IMR-90 (cell line): Measurements from ENCODE around the gene DIAPH2. TPM values are rescaled to one million over a fixed set of nuclear protein-coding genes. Genes with fewer than 3 reads are reported as not detected.

ENCODE experiments used
- ATAC-seq: fragments of 200-7000 bp; cut with Tn5 transposase; 2 replicates; pipeline ENCODE4 v1.9.1; 2020; ENCODE audit warnings: low read depth, mild to moderate bottlenecking, moderate library complexity
- BruUV-seq: library from RNA; stranded (reverse); fragments of 400-500 nt; replicated peaks from 2 replicates; lab custom pipeline; 2021; lab: Mats Ljungman, UMichigan
- CTCF ChIA-PET: fragments of 300-600 bp; formaldehyde crosslinking; extraction: SDS; loops from one replicate; lab custom pipeline; 2021; ENCODE audit warnings: antibody characterized with exemption; lab: Yijun Ruan, JAX
- POLR2A ChIA-PET: fragments of 300-600 bp; sonication (Branson Sonifier 250); formaldehyde crosslinking; loops from one replicate; lab custom pipeline; 2022; ENCODE audit warnings: antibody characterized with exemption; ENCODE audit not compliant: unreplicated experiment; lab: Charles Lee
- DNase-seq: peaks from one replicate; pipeline ENCODE4 v3.0.0; 2013
- H2AFZ ChIP-seq: replicated peaks from 2 replicates; pipeline ENCODE3; 2013; ENCODE audit warnings: low read length, mild to moderate bottlenecking; ENCODE audit not compliant: poor library complexity
- H2AK5ac ChIP-seq: 2 replicates; pipeline ENCODE4 v1.6.1; 2013; ENCODE audit warnings: low read depth, low read length, inconsistent platforms
- H2AK9ac ChIP-seq: replicated peaks from 2 replicates; pipeline ENCODE3; 2013; ENCODE audit warnings: mild to moderate bottlenecking, low read depth, low read length, moderate library complexity; ENCODE audit not compliant: poor library complexity
- H2BK120ac ChIP-seq: 2 replicates; pipeline ENCODE4 v1.6.1; 2013; ENCODE audit warnings: low read depth, low read length, inconsistent platforms
- H2BK15ac ChIP-seq: 3 replicates; pipeline ENCODE4 v1.6.1; 2013; ENCODE audit warnings: low read depth, low read length, inconsistent platforms
- H2BK20ac ChIP-seq: 2 replicates; pipeline ENCODE4 v1.6.1; 2013; ENCODE audit warnings: low read depth, mild to moderate bottlenecking, inconsistent platforms, low read length, moderate library complexity
- H2BK5ac ChIP-seq: 2 replicates; pipeline ENCODE4 v1.6.1; 2013; ENCODE audit warnings: mild to moderate bottlenecking, low read depth, low read length, inconsistent platforms; ENCODE audit not compliant: poor library complexity, severe bottlenecking
- H3K14ac ChIP-seq: replicated peaks from 2 replicates; pipeline ENCODE4 v1.6.1; 2013; ENCODE audit warnings: low read depth, low read length, inconsistent platforms
- H3K18ac ChIP-seq: 2 replicates; pipeline ENCODE4 v1.6.1; 2013; ENCODE audit warnings: low read depth, low read length, control low read depth
- H3K23ac ChIP-seq: 2 replicates; pipeline ENCODE4 v1.6.1; 2013; ENCODE audit warnings: low read depth, low read length, inconsistent platforms
- H3K27ac ChIP-seq: 2 replicates; pipeline ENCODE4 v1.5.1; 2013; ENCODE audit warnings: mild to moderate bottlenecking, control low read depth, low read length; ENCODE audit not compliant: insufficient read depth
- H3K27me3 ChIP-seq: 2 replicates; pipeline ENCODE4 v1.6.1; 2013; ENCODE audit warnings: low read length; ENCODE audit not compliant: control insufficient read depth, insufficient read depth
- H3K36me3 ChIP-seq: 2 replicates; pipeline ENCODE4 v1.6.1; 2013; ENCODE audit warnings: low read length, mixed read lengths; ENCODE audit not compliant: control insufficient read depth, insufficient read depth
- H3K4ac ChIP-seq: 2 replicates; pipeline ENCODE4 v1.6.1; 2013; ENCODE audit warnings: low read depth, low read length, inconsistent platforms
- H3K4me1 ChIP-seq: 2 replicates; pipeline ENCODE4 v1.6.1; 2013; ENCODE audit warnings: low read length, mixed read lengths; ENCODE audit not compliant: control insufficient read depth, insufficient read depth
- H3K4me2 ChIP-seq: 2 replicates; pipeline ENCODE4 v1.6.1; 2013; ENCODE audit warnings: low read depth, mild to moderate bottlenecking, control low read depth, low read length, moderate library complexity
- H3K4me3 ChIP-seq: 2 replicates; pipeline ENCODE4 v1.5.1; 2013; ENCODE audit warnings: low read depth, mild to moderate bottlenecking, control low read depth, low read length, moderate library complexity; ENCODE audit not compliant: insufficient read depth
- H3K56ac ChIP-seq: 2 replicates; pipeline ENCODE4 v1.6.1; 2013; ENCODE audit warnings: low read length, inconsistent platforms; ENCODE audit not compliant: insufficient read depth; ENCODE audit errors: extremely low read depth
- H3K79me1 ChIP-seq, 2 experiments: 2 replicates each; pipeline ENCODE4 v1.6.1; 2013; ENCODE audit warnings: low read length in 2 of 2, inconsistent platforms in 1 of 2, low read depth in 1 of 2
- H3K9ac ChIP-seq: 2 replicates; pipeline ENCODE4 v1.6.1; 2013; ENCODE audit warnings: low read depth, low read length, control low read depth
- H3K9me1 ChIP-seq: 2 replicates; pipeline ENCODE4 v1.6.1; 2013; ENCODE audit warnings: low read length, inconsistent platforms; ENCODE audit not compliant: insufficient read depth
- H3K9me3 ChIP-seq: 2 replicates; pipeline ENCODE4 v1.6.1; 2013; ENCODE audit warnings: low read length; ENCODE audit not compliant: control insufficient read depth, insufficient read depth
- H4K20me1 ChIP-seq: 2 replicates; pipeline ENCODE4 v1.6.1; 2013; ENCODE audit warnings: low read length, inconsistent platforms; ENCODE audit not compliant: insufficient read depth
- H4K5ac ChIP-seq: 2 replicates; pipeline ENCODE4 v1.6.1; 2013; ENCODE audit warnings: mild to moderate bottlenecking, low read depth, low read length, control low read depth
- H4K8ac ChIP-seq, 2 experiments: 2 replicates each; pipeline ENCODE4 v1.6.1; 2013; ENCODE audit warnings: low read depth in 2 of 2, low read length in 2 of 2, control low read depth in 1 of 2, inconsistent platforms in 1 of 2
- H4K91ac ChIP-seq: 2 replicates; pipeline ENCODE4 v1.6.1; 2013; ENCODE audit warnings: low read depth, low read length, inconsistent platforms; ENCODE audit not compliant: insufficient read depth
- BHLHE40 ChIP-seq: fragments of 150-350 bp; IDR thresholded peaks from 2 replicates; pipeline ENCODE4 v1.6.1; 2016; ENCODE audit warnings: mild to moderate bottlenecking, low read depth, low read length
- CEBPB ChIP-seq: IDR thresholded peaks from 2 replicates; pipeline ENCODE4 v1.6.1; 2012; ENCODE audit warnings: low read depth, low read length, improper control_type of control experiment
- FOS ChIP-seq: fragments of 150-350 bp; IDR thresholded peaks from 2 replicates; pipeline ENCODE4 v1.6.1; 2016; ENCODE audit warnings: low read depth, low read length
- MAZ ChIP-seq: IDR thresholded peaks from 2 replicates; pipeline ENCODE4 v1.6.1; 2012; ENCODE audit warnings: low read depth, mild to moderate bottlenecking, low read length, improper control_type of control experiment, moderate library complexity, borderline replicate concordance
- MXI1 ChIP-seq: IDR thresholded peaks from 2 replicates; pipeline ENCODE4 v1.6.1; 2012; ENCODE audit warnings: low read depth, mild to moderate bottlenecking, low read length, moderate library complexity, borderline replicate concordance
- NFE2L2 ChIP-seq: fragments of 150-350 bp; IDR thresholded peaks from 2 replicates; pipeline ENCODE4 v1.6.1; 2016; ENCODE audit warnings: low read depth, mild to moderate bottlenecking, low read length
- POLR2A ChIP-seq: IDR thresholded peaks from 2 replicates; pipeline ENCODE4 v1.6.1; 2012; ENCODE audit warnings: mild to moderate bottlenecking, low read depth, low read length
- RAD21 ChIP-seq: IDR thresholded peaks from 2 replicates; pipeline ENCODE4 v1.6.1; 2012; ENCODE audit warnings: low read length, improper control_type of control experiment
- RCOR1 ChIP-seq: IDR thresholded peaks from 2 replicates; pipeline ENCODE4 v1.6.1; 2012; ENCODE audit warnings: mild to moderate bottlenecking, low read length, improper control_type of control experiment; ENCODE audit not compliant: insufficient replicate concordance
- WGBS, 2 experiments: methylation state at CpG; one replicate each; pipeline versions ENCODE4 v1.1.5 to v1.1.7; 2013; ENCODE audit warnings: missing lambda C conversion rate in 2 of 2; ENCODE audit not compliant: insufficient read length in 1 of 2; ENCODE audit errors: extremely low coverage in 2 of 2; 5-methylcytosine and 5-hydroxymethylcytosine counted together
- dilution Hi-C: fragments of 300-500 bp; cut with HindIII; formaldehyde crosslinking; loops from one replicate; pipeline ENCODE4 v1.14.3; 2018; ENCODE audit warnings: low sequenced_read_pairs; ENCODE audit not compliant: unreplicated experiment
- in situ Hi-C: fragments of 300-500 bp; cut with MboI; formaldehyde crosslinking; loops from 3 replicates; pipeline ENCODE4 v1.14.3; 2019; ENCODE audit warnings: low sequenced_read_pairs, inconsistent platforms, mixed read lengths
- intact Hi-C: fragments of 100-400 bp; cut with micrococcal nuclease; formaldehyde crosslinking; loops from 2 replicates; pipeline ENCODE4 v1.10.0; 2022
- polyA plus RNA-seq, 3 experiments: library from polyadenylated mRNA; depleted of rRNA; stranded (reverse); fragments of >200 nt; gene quantifications; 2 replicates each; pipeline ENCODE4 v1.2.3, GENCODE V29; 2012; ENCODE audit warnings: low replicate concordance in 1 of 3
- total RNA-seq: library from RNA; depleted of rRNA; stranded (reverse); fragments of >200 nt; gene quantifications from 2 replicates; pipeline ENCODE4 v1.2.3, GENCODE V29; 2012
- TF ChIP-seq, protein P1 (sequence below): fragments of 150-350 bp; IDR thresholded peaks from 2 replicates; pipeline ENCODE4 v1.6.1; 2016; ENCODE audit warnings: low read depth, mild to moderate bottlenecking, low read length, moderate library complexity, borderline replicate concordance
- TF ChIP-seq, protein P2 (sequence below): fragments of 150-350 bp; IDR thresholded peaks from 2 replicates; pipeline ENCODE4 v1.6.1; 2017; ENCODE audit warnings: mild to moderate bottlenecking, antibody characterized with exemption, low read length, low read depth

DIAPH2 gene
- total and polyA plus RNA-seq, 2 of the 4 experiments (the other 2 are of a cell fraction) = 3.6 to 19.9 TPM

DNA sequence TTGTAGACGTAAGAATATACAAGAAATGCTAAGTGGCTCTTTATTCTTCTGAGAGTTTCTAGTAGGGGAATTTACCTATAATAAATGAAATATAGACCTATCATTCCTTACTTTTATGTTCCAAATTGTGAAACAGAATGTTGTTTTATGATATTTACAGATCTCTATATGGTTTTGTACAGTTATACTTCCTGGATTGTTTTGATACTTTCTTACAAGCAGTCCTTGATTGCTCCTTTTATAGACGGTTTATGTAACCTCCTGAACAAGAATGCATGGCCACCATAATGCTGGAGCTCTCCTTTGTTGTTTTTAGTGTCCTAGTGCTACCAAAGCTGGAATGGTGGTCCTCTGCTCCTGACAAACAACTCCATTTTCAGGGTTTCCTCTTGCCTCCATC is 107.4 kb downstream of the DIAPH2 start:
- Histone ChIP-seq H3K9ac (no peak overlapping the region), H3K9me3 (no peaks in the 10 kb centered on the region), H3K79me1 (peaks cover 3 to 5% of the 10 kb centered on the region in 2 experiments; a peak in 2 of 4 replicates), H3K36me3 (no peaks in the 10 kb centered on the region), H3K14ac (no peak overlapping the region), H2BK20ac (no peak overlapping the region), H4K91ac (no peak overlapping the region), H2BK15ac (no peak overlapping the region), H3K4me3 (no peak overlapping the region), H3K4me2 (no peak overlapping the region), H4K8ac (no peak overlapping the region), H2BK120ac (no peak overlapping the region), H3K18ac (no peak overlapping the region), H3K27me3 (no peaks in the 10 kb centered on the region), H2BK5ac (no peak overlapping the region), H3K9me1 (no peaks in the 10 kb centered on the region), H2AK5ac (no peak overlapping the region), H3K27ac (no peak overlapping the region), H3K56ac (no peak overlapping the region), H2AK9ac (no peak overlapping the region), H3K23ac (no peak overlapping the region), H4K20me1 (no peaks in the 10 kb centered on the region), H4K5ac (no peak overlapping the region), H3K4ac (no peak overlapping the region), H2AFZ (no peak overlapping the region), H3K4me1 (no peaks in the 10 kb centered on the region)
- ATAC-seq (no peak), DNase-seq (no peak)
- dilution Hi-C loops = no loop called here
- intact Hi-C loops = no loop called here
- ChIA-PET POLR2A (no interaction called here), CTCF (no interaction called here)
- TF ChIP-seq MXI1 (no peak), BHLHE40 (no peak), RAD21 (no peak), RCOR1 (no peak), FOS (no peak), CEBPB (no peak), MAZ (no peak), NFE2L2 (no peak), POLR2A (no peak)
- TF ChIP-seq, protein P1, sequence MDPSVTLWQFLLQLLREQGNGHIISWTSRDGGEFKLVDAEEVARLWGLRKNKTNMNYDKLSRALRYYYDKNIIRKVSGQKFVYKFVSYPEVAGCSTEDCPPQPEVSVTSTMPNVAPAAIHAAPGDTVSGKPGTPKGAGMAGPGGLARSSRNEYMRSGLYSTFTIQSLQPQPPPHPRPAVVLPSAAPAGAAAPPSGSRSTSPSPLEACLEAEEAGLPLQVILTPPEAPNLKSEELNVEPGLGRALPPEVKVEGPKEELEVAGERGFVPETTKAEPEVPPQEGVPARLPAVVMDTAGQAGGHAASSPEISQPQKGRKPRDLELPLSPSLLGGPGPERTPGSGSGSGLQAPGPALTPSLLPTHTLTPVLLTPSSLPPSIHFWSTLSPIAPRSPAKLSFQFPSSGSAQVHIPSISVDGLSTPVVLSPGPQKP = no peak
- TF ChIP-seq, protein P2, sequence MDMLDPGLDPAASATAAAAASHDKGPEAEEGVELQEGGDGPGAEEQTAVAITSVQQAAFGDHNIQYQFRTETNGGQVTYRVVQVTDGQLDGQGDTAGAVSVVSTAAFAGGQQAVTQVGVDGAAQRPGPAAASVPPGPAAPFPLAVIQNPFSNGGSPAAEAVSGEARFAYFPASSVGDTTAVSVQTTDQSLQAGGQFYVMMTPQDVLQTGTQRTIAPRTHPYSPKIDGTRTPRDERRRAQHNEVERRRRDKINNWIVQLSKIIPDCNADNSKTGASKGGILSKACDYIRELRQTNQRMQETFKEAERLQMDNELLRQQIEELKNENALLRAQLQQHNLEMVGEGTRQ = no peak
- in situ Hi-C loops = no loop called here
- WGBS, 2 experiments = no CpG with 5 or more reads among the region's 2 CpGs
- BruUV-seq = no TSS peak
